Activated CD4-positive, alpha-beta T cell treated with anti-CD3 and anti-CD28 coated beads, Interleukin-2, amount 50 U/mL, for 4 hours (primary cell): ENCODE measurements around the gene KRT8.

Experiments
- DNase-seq, 2 experiments: peaks; one replicate each; pipeline ENCODE4 v3.0.0-alpha.2; 2020

The KRT8 gene

DNA sequence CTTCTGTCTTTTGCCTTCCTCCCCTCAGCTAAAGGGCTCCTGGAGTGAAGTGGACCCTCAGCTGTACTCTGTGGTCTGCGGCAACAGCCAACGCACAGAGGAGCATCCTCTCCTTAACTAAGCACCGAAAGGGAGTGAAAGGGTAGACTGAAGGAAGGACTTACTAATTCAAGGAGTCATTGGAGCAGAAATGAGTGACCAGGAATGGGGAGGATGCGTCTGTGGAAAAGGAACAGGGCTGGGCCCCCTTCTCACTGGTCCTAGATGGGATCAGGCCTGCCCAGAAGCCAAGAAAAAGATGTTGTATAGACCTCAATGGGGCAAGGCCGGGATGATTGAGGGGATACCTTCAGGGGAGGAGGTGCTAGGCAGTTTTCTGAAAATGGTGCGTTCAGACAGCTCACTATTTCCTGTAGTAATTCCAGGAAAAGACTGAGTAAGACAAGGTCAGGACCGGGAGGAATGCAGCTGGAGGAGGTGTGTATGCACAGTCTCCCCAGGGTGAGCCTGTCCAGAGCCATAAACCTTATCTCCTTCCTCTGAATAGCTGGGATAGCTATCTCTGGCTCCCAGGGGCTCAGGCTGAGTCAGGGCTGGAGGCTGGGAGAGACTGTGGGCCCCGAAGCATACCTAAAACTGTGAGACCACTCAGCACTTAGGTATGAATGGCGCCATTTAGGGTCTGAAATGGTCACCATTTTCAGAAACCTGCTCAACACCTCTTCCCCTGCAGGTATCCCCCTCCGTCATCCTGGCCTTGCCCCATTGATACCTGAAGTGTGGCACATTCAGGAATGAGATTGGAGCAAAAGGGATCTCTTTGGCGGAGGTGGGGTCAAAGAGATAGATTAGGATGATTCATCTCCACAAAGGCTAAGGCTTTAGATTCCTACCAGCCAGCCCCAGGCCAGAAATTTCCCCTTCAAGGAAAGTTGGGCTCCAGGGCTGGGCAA, 20.2 kb upstream of the KRT8 start:
- DNase-seq: no peak

- DNase-seq: no peak
These were observed 16.8 kb upstream of the KRT8 start for GRCh38 chr12:52921488-52922165.

GRCh38 chr12:52920937-52921336, 16.1 kb upstream of the KRT8 start:
- DNase-seq: no peak

DNA sequence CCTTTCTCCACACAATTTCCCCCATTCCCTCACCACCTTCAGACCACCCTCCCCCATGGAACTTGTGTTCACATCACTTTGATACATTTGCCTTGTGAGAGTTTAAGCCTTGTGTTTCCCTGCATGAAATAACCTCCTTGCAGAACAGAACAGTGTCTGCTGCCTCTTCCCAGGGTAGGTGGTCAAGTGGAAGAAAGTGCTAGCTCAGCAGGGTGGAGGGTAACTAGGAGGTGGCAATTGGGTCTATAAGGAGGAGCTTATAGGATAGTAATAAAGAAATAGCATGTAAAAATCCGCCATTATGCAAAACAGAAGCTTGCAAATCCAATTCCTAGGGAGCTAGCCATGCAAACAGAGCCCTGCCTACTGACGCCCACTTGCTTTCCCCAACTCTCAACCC, 13.9 kb upstream of the KRT8 start:
- no peak for DNase-seq

- DNase-seq: no peak
These were observed 13.5 kb upstream of the KRT8 start for GRCh38 chr12:52918351-52918750.

GRCh38 chr12:52917800-52918199, 12.9 kb upstream of the KRT8 start:
- DNase-seq: no peak

DNA sequence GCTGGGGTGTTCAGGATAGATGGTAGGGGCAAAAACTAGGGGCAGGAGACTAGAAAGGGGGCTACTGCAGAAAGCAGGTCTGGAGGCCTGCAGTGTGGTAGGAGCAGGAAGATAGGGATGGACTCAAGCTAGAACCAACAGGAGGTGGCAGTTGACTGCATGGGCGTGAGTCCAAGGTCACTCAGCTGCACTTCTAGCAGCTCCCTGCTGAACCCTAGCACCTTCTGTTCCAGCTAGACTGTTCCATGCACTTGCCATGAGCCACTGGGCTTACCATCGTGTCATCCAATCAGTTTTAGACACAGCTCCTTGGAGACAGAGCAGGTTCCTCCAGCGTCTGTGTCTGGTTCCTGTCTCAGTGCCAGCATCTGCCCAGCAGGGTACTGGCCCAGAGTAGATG, 11.3 kb upstream of the KRT8 start:
- no peak for DNase-seq

GRCh38 chr12:52915637-52916036, 10.8 kb upstream of the KRT8 start:
- DNase-seq: no peak

GRCh38 chr12:52914576-52915121, 9.8 kb upstream of the KRT8 start:
- DNase-seq: no peak

DNA sequence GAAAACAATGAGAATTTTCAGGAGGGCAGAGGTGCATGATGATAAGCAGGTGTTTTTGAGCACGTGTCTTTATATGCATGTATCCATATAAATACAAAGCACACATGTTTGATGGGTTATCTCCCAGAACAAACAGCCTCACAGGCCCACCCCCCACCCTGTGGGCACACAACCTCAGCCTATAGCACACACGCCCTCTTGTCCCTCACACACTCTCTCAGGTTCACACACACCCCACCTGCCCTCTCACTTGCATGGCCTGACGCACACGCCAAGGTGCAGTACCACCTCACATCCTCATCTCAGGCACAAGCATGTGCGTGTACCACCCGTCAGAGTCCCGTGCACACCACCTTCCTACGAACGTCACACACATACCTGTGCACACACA, 8.6 kb upstream of the KRT8 start:
- DNase-seq: no peak

DNA sequence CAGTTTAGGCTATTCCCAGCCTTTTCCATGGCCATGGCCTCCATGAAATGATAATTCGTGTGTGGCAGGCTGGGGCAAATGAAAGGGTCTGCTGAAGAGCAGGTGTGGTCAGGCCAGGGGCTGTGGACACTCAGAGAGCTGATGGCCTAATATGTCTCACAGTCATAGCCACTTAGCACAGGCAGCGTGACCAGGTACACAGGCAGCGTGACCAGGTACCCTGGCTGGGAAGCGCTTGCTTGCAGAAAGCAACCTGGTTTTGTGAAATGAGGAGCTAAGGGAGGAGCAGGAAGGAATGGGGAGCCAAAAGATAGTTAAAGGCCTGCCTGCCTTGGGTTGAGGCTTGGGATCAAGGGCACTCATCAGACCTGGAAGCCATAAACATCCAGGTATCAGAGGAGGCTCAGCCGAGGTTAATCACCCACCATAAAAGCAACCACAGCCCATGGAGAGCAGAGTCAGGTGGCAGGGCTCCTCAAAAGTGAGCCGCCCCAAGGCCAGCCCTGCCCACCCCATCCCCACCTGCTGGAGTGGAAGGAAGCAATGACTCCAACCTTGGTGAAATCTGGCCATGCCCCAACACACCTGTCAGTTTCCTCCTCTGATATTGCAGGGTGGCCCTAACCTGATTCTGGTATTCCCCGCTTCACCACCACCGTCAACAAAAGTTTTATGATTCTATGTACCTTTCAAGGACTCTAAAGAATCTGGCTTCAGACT, 8.0 kb upstream of the KRT8 start:
- DNase-seq: no peak

DNA sequence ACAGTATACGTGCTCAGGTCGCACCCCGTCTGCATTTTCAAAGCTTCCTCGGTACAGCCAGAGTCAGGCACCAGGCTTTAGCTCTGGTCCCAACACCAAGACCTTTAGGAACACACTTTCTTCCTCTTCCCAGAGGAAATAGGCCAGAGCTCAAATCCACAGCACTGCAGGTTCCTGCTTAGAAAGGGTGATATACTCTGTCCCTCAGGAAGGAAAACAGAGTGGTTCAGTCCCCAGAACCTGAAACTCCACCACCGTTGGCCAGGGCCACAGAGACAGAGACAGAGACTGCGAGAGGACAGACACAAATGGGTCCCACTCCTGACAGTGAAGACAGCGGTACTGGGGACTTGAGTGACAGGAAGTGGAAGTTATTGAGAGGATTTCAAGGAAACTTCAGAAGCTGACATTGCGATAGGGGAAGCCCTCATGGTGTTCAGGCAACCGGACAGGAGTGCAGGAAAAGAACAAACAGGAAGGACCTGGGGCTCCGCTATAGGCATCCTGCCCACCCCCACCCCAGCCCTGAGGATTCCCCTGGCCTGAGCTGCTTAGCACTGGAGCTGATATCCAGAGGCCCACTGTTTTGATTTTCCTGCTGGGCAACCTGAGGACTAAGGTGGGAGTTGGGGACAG, 5.5 kb upstream of the KRT8 start:
- DNase-seq: no peak

DNA sequence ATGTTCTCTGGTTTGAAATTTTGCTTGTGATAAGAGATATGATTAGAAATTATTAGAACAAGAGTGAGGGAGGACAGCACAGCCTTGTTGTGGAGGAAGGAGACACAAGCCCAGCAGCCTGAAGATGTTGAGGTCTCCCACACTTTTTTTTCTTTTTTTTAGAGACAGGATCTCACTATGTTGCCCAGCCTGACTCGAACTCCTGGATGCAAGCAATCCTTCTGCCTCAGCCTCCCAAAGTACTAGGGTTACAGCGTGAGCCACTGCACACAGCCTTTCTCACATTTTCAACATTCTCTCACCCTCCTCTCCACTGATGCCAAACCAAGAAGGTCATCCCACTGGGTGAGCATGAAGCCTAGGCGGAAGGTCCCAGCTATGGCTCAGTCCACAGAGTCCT, 4.9 kb upstream of the KRT8 start:
- DNase-seq: no peak

- no peak for DNase-seq
These were observed 4.5 kb upstream of the KRT8 start for GRCh38 chr12:52909331-52909730.

DNA sequence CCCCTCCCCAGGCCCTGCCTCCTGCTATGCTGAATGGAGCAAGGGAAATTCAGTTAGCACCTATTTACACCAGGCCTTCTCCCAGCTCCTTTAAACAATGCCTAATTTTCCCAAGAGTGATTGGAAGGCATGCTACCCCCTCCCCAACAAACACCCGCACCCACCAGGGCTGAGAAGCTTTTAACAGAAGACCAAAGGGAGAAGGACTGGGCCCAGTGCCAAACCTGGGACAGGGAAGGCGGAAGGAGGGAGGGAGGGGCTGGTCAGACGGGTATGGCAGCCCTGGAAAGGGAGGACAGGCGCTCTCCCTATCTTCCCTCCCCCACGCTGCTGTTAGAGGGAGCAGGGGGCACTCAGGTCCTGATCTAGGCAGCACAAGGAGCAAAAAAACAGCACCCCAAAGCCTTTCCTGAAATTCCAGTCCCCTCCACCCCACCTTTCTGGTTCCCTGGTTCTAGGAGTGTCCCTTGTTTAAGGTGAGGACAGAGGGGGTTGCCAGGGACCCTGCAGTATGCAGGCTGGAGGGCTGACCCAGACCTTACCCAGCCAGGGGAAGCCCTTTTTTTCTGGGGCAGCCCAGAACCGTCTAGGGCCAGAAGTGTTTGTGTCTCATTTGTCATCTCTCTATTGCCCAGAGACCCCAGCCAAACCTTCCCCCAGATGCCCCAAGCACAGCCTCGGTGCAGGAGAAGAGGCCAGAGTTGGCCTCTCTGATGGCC, 2.4 kb upstream of the KRT8 start:
- DNase-seq: no peak

GRCh38 chr12:52906191-52906601, 1.3 kb upstream of the KRT8 start:
- no peak for DNase-seq

- DNase-seq: peak in 1 of 2 experiments; percentile 13
These were observed 894 bp downstream of the KRT8 start for GRCh38 chr12:52903855-52904508.

DNA sequence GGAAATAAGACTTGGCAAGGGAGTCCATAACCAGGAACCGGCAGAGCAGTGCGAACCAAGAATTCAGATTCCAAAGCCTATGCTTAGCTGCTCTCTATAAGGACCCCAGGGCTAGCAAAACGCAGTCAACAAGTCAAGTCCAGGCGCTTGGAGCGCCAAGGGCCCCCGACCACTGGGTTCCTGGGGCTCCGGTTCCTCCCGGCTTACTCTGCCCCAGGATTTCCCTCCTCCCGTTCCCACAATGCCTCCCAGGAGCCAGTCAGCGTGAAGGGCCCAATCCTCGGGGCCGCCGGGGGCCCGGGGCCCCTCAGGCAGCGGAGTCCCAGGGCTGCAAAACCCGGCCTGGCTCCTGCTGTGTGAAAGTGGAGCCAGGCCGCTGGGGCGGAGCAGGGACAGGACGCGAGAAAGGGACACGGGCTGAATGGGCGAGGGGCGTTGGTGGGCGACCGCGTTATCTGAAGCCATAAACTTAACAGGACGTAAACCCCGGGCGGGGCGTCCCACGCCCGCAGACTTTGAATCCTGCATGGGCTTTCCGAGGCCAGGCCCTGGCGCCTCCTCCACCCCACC, 1.5 kb downstream of the KRT8 start:
- peak; percentile 18 to 21 for DNase-seq

GRCh38 chr12:52901715-52902541, 2.9 kb downstream of the KRT8 start:
- DNase-seq: no peak
